Measurements from ENCODE around the gene MRPL2.

The MRPL2 gene

GRCh38 chr6:43024436-43024835 lies 34.8 kb downstream of the MRPL2 start:
- no peak for TF ChIP-seq CTCF (conservative IDR thresholded peaks at IDR 0.05)
- no peak overlapping the region for H3K27ac ChIP-seq

GRCh38 chr6:43021270-43022047 lies 37.8 kb downstream of the MRPL2 start, which contains the start of gene RRP36:
Gene RRP36, plus strand, starts transcription at chr6:43021623. Its CDS starts 32 bp downstream, at chr6:43021655.
- TF ChIP-seq CTCF (conservative IDR thresholded peaks at IDR 0.05), result no peak
- peak within 1 kb of the TSS; percentile 84 for H3K27ac ChIP-seq

GRCh38 chr6:43020847-43021246 lies 38.4 kb downstream of the MRPL2 start:
- no peak for TF ChIP-seq CTCF (conservative IDR thresholded peaks at IDR 0.05)
- H3K27ac ChIP-seq, result peak overlapping the region; percentile 84

GRCh38 chr6:43020052-43020705 lies 39.1 kb downstream of the MRPL2 start:
- 0 out of 2 replicates have a peak overlapping the region, but pooled peaks have one; percentile 84 for H3K27ac ChIP-seq
- no peak for TF ChIP-seq CTCF (conservative IDR thresholded peaks at IDR 0.05)

- TF ChIP-seq CTCF (conservative IDR thresholded peaks at IDR 0.05), result no peak
- no peak overlapping the region for H3K27ac ChIP-seq
Measured at GRCh38 chr6:43019152-43019551, 40.1 kb downstream of the MRPL2 start.

- TF ChIP-seq CTCF (conservative IDR thresholded peaks at IDR 0.05), result no peak
- no peak overlapping the region for H3K27ac ChIP-seq
Measured at GRCh38 chr6:43016943-43017334, 42.3 kb downstream of the MRPL2 start.

- H3K27ac ChIP-seq, result no peak overlapping the region
- no peak for TF ChIP-seq CTCF (conservative IDR thresholded peaks at IDR 0.05)
Measured at GRCh38 chr6:43016176-43016942, 42.9 kb downstream of the MRPL2 start.
